Coronary artery (tissue), 2 donors: ENCODE results near the gene EXOC3L4.
A peak's percentile ranks its signal among the peaks of the same experiment; 100 is the strongest.
"Not testable (repeated sequence)": the region's sequence is repeated elsewhere in the genome, so short reads cannot be mapped to it uniquely, and the experiment has no call there.

Source experiments
- DNase-seq: peaks from one replicate; pipeline ENCODE4 v3.0.0-alpha.2; 2017; ENCODE audit warnings: low spot score
- H3K27ac ChIP-seq, 2 donors: fragments of 200-600 bp; sonication (generic); one replicate each; pipeline ENCODE4 v1.5.1; 2016 to 2019
- H3K4me3 ChIP-seq: fragments of 200-600 bp; sonication (generic); 2 replicates; pipeline ENCODE4 v1.5.1; 2016; ENCODE audit warnings: mild to moderate bottlenecking, moderate library complexity
- TF ChIP-seq, protein P1 (sequence below): fragments of 200-600 bp; sonication (generic); IDR thresholded peaks from one replicate; pipeline ENCODE4 v1.5.1; 2019; ENCODE audit warnings: antibody characterized with exemption

Gene EXOC3L4

DNA sequence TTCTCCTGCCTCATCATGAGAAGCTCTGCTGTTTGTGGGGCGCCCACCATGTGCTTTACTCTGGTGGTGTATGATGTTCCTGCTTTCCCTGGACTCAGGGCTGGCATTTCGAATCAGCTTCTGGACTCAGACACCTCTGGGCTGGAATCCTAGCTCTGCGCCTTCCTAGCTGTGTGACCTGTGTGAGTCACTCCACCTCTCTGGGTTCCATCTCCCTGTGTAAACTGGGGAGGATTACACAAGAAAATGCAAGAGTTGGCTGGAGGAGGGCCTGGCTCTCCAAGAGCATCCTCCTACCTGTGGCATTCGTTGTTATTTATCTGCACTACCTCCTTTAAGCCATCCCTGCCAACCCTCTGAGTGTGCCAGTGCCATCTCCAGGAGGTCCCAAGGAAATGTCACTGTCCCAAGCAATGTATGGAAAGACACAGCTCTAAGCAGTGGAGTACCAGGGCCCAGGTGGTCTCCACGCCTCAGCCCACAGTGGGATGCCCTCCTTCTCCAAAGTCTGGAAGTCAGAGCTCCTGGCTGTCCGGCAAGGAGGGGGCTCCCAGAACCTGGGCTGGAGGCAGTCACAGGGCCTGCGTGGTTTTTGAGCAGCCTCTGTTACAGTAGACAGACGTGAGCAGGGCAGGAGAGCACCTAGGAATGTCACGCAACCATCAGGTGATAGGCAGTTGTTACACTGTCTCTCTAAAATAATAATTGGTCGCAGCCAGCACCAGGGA lies 21.5 kb downstream of the EXOC3L4 start:
- TF ChIP-seq, protein P1, sequence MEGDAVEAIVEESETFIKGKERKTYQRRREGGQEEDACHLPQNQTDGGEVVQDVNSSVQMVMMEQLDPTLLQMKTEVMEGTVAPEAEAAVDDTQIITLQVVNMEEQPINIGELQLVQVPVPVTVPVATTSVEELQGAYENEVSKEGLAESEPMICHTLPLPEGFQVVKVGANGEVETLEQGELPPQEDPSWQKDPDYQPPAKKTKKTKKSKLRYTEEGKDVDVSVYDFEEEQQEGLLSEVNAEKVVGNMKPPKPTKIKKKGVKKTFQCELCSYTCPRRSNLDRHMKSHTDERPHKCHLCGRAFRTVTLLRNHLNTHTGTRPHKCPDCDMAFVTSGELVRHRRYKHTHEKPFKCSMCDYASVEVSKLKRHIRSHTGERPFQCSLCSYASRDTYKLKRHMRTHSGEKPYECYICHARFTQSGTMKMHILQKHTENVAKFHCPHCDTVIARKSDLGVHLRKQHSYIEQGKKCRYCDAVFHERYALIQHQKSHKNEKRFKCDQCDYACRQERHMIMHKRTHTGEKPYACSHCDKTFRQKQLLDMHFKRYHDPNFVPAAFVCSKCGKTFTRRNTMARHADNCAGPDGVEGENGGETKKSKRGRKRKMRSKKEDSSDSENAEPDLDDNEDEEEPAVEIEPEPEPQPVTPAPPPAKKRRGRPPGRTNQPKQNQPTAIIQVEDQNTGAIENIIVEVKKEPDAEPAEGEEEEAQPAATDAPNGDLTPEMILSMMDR: no peak
- Histone ChIP-seq H3K27ac (no peak overlapping the region), H3K4me3 (no peak overlapping the region)
- DNase-seq: no peak

DNA sequence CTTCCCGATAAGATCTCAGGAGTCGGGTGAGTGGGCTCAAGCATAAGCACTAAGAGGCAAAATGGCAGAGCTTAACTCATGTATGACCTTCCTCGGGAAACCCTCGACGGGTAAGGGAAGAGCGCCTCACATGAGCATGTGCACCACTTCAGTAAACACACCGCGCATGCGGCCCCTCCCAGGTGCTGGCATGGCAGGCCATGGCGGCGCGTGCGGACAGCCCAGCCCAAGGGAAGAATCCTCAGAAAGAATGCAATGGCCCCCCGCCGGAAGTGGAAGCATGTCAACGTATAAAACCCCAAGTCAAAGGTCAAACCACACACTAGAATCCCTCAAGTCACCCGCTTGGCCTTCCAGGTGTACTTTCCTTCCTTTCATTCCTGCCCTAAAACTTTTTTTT lies 22.1 kb downstream of the EXOC3L4 start:
- no peak for DNase-seq
- TF ChIP-seq, protein P1: no peak
- H3K27ac ChIP-seq: no peak overlapping the region
- H3K4me3 ChIP-seq: no peak overlapping the region

DNA sequence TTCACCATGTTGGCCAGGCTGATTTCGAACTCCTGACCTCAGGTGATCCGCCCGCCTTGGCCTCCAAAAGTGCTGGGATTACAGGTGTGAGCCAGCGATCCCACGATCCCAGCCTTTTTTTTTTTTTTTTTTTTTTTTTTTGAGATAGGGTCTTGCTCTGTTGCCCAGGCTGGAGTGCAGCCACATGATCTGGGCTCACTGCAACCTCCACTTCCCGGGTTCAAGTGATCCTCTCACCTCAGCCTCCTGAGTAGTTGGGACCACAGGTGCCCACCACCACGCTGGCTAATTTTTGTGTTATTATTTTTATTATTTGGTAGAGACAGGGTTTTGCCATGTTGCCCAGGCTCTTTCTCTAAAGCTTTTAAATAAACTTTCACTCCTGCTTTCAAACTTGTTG lies 23.0 kb downstream of the EXOC3L4 start:
- not testable (repeated sequence) for H3K4me3 ChIP-seq, H3K27ac ChIP-seq, DNase-seq

DNA sequence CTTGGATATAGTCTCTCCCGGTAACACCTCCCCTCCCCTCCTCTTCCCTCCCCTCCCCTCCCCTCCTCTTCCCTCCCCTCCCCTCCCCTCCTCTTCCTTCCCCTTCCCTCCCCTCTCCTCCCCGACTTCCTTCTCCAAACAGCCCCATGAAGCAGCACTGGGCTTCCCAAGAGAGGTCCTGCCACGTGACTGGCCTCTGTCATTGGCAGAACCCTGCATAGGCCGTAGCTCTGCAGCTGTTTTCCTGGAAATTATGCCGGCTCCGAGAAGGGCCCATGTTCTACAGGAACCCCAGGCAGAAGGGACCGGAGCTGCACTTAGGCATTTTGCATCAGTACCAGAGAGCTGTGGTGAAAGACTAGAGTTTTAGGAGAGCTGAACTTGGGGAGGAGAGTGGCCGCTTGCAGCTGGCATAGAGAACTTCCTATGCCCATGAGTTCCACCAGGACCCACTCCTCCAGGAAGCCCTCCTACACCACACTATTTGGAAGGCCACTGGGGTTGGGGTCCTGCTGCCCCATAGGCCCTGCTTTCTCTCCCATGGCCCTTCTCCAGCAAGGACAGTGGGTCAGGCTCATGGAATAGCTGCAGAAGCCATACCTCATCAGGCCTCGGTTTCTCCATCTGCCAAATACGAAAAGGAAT lies 23.6 kb downstream of the EXOC3L4 start:
- DNase-seq: no peak
- TF ChIP-seq, protein P1: no peak
- no peak overlapping the region for H3K4me3 ChIP-seq
- H3K27ac ChIP-seq: peak overlapping the region; percentile 32 to 80

DNA sequence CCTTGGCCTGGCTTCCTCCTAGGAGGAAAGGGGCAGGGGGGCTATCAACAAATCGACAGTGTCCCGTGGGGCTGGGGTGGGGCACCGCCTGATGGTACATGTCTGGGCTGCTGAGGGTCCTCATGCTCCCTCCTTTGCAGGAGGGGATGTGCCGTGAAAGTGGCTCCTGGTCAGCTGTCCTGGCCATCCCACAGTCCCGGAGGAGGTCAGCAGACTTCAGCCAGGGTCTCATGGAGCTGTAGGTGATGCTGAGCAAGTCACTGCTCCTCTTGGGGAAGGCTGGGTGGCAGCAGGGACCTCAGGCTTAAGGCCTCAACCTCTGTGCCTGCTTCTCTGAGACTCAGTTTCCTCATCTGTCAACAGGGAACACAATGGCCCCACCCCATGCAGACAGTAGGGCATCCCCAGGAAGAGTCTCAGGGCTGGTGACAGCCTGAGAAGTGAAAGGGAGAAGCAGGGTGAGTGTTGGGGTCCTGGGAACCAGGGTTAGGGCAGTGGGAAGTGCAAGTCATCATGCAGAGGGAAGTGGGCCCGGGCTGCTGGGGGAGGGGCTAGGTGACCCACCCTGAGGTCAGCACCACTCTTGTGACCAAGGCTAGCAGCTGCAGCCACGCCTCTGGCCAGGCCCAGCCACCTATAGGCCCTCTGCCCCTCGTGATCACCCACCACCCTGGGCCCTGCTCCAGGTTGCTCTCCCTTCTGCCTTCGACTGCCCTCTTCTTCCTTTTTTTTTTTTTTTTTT lies 24.3 kb downstream of the EXOC3L4 start:
- no peak for DNase-seq
- no peak overlapping the region for H3K4me3 ChIP-seq

DNA sequence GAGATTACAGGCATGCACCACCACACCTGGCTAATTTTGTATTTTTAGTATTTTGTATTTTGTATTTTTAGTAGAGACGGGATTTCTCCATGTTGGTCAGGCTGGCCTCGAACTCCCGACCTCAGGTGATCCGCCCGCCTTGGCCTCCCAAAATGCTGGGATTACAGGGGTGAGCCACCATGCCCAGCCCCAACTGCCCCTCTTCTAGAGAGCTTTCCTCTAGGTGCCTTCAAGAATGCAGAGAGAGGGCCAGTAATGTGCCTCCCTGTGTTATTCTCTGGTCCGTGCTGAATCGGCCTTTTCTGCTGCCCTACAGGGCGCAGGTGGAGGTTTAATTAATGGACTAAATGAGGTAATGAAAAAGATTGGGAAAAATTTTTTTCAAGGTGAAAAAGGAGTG lies 25.0 kb downstream of the EXOC3L4 start:
- DNase-seq, H3K4me3 ChIP-seq: not testable (repeated sequence)
- H3K27ac ChIP-seq: peak overlapping the region in 1 of 2 donors; percentile 73

More for the DNA sequence above, 24.3 kb downstream of the EXOC3L4 start:
- peak overlapping the region; percentile 32 to 80 for H3K27ac ChIP-seq
- TF ChIP-seq, protein P1: no peak

DNA sequence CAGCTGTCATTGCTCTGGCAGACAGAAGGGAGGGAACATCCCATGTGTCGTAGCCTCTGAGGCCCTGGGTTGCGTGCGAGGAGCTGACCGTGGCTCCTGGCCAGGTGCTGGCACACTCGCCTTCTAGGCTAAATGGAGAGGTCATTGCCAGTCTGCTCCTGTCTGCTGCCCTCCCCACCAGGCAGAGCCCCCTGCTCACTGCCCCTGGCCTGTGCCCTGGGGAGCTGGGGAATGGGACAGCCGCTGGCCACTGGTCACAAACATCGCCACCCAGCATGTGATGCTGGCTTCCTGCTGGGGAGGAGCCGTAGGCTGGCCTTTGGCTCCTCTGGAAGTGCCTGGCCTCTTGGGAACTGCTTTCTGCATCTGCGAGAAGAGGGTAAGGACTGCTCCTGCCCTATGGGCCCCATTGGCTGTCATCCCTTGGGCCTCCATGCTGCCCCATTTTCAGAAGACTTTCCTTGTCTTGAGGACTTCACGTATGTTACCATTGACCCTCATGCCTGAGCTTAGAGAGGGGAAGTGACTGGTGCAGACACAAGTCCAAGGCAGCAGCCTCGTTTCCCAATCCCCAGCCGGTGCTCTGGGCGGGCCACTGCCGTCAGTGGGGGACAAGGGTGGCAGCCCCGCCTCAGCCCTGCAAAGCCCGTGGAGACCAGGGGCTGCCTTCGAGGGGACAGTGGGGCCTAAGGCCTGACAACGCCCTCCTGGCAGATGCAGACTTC lies 26.8 kb downstream of the EXOC3L4 start:
- DNase-seq: peak; percentile 87
- H3K4me3 ChIP-seq: peak overlapping the region; percentile 78
- TF ChIP-seq, protein P1: no peak

More for the DNA sequence above, 26.8 kb downstream of the EXOC3L4 start:
- H3K27ac ChIP-seq: peak overlapping the region; percentile 50 to 94
